Naive B cell (primary cell): ENCODE data around the gene CLIC4. TPM values are rescaled to one million over a fixed set of nuclear protein-coding genes. Genes with fewer than 3 reads are reported as not detected.
"Not testable (repeated sequence)": the region's sequence is repeated elsewhere in the genome, so short reads cannot be mapped to it uniquely, and the experiment has no call there.

Experiments used
- ATAC-seq, 2 donors: fragments of 150-1000 bp; cut with Tn5 transposase; 2 replicates each; pipeline ENCODE4 v1.10.0; 2021; ENCODE audit warnings: low read depth in 2 of 2, mild to moderate bottlenecking in 2 of 2, moderate library complexity in 2 of 2
- DNase-seq: peaks from one replicate; pipeline ENCODE4 v3.0.0; 2022
- H3K27ac Mint-ChIP-seq, 6 donors: one replicate each; pipeline ENCODE4 v1.8.0; 2020 to 2022; ENCODE audit warnings: mild to moderate bottlenecking in 6 of 6, mixed read lengths in 6 of 6, moderate library complexity in 5 of 6, inconsistent platforms in 2 of 6
- H3K27me3 Mint-ChIP-seq, 3 donors: one replicate each; pipeline ENCODE4 v1.8.0; 2021 to 2022; ENCODE audit warnings: mixed read lengths in 3 of 3, mild to moderate bottlenecking in 1 of 3
- H3K36me3 Mint-ChIP-seq, 2 donors: one replicate each; pipeline ENCODE4 v1.8.0; 2020 to 2022; ENCODE audit warnings: mixed read lengths in 2 of 2, inconsistent platforms in 1 of 2, mild to moderate bottlenecking in 1 of 2
- H3K4me1 Mint-ChIP-seq, 3 donors: one replicate each; pipeline ENCODE4 v1.8.0; 2020 to 2022; ENCODE audit warnings: mixed read lengths in 3 of 3, inconsistent platforms in 1 of 3, mild to moderate bottlenecking in 1 of 3, moderate library complexity in 1 of 3
- H3K4me3 Mint-ChIP-seq, 8 donors: one replicate each; pipeline ENCODE4 v1.8.0; 2020 to 2022; ENCODE audit warnings: mild to moderate bottlenecking in 8 of 8, mixed read lengths in 8 of 8, moderate library complexity in 8 of 8, inconsistent platforms in 2 of 8
- H3K9me3 Mint-ChIP-seq, 7 donors: one replicate each; pipeline ENCODE4 v1.8.0; 2020 to 2022; ENCODE audit warnings: mixed read lengths in 7 of 7, mild to moderate bottlenecking in 5 of 7, inconsistent platforms in 2 of 7, moderate library complexity in 1 of 7
- polyA plus RNA-seq, 6 donors: library from polyadenylated mRNA; unstranded; fragments of 300-500 nt; fragmentation: Illumina TruSeq; gene quantifications; one replicate each; pipeline ENCODE4 v1.2.3, GENCODE V29; 2021; ENCODE audit warnings: low read depth in 6 of 6

Gene CLIC4
- polyA plus RNA-seq, 6 donors from 2014 or later: 76.7 to 108 (median 92.1) TPM

DNA sequence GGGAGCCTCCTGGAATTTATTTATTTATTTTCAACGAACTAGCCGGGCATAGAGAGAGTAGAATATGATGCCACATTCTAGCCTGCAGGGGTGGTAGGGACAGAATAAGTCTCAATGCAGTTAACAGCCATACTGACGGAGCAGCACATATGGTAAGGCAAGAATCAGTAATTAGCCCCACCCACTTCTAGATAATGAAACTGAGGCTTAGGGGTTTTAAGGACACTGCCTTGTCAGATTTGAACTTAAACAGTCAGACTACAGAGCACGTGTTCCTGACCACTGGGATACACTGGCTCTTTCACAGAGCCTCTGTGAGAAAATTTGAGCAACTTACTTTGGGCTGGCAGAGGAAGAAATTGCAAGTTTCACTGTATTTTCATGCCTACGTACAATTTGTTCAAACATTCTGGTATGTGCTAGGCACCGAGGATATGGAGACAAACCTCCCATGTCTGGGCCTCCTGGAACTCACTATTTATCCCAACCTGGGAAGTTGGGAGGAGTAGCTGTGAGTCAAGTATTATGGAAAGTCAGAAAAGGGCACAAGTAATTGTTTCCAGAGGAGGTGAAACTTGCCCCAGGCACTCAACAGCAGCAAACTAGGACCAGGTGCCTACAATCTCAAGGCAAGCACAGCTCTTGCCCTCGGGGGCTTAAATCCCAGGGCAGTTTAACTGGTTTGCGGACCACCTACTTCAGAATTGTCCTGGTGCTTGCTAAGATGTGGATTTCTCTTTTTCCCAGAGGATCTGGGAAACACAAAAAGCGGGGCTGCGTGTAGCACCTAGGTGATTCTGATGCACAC is 1.6 kb upstream of the CLIC4 start:
- Mint-ChIP-seq H3K4me1 (peaks cover 42 to 73% (median 58%) of the 10 kb centered on the region in 3 donors), H3K27me3 (no peaks in the 10 kb centered on the region)

DNA sequence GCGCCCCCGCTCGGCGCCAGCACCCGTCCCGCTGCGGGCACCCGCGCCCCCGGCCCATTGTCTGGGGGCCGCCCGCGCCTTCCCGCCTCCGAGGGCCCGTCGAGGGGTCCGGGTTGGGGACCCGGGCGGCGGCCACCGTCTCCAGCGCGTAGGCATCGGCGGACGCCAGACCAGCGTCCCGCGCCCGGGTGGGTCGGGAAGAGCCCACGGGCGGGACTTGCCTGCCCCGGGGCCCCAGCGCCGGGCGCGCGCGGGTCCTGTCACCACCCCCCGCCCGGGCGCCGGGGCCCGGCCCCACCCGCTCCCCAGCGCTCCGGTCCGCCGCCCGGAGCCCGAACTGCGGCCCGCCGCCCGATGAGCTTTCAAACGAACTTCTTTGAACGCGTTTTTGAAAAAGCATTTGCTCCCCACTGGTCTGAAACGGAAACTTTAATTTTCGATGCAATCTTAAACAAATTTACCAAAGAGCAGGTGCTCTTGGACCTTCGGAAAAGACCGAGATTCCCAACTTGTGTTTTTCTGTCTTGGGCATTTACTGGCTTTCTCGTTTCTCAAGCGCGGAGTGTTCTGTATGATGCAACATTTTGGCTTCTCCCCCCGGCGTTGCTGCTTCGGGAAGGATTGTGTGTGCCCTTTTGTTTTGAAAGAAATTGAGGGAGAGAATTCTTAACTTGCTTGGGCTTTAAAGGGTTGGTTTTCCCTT is 615 bp downstream of the CLIC4 start:
- Mint-ChIP-seq H3K27me3 (no peaks in the 10 kb centered on the region), H3K4me3 (peak overlapping the region; percentile 82 to 98 (median 95)), H3K27ac (peak overlapping the region; percentile 31 to 100 (median 98)), H3K4me1 (peaks cover 52 to 85% (median 79%) of the 10 kb centered on the region in 3 donors), H3K9me3 (no peaks in the 10 kb centered on the region), H3K36me3 (no peaks in the 10 kb centered on the region)
- DNase-seq (peak; percentile 39), ATAC-seq (no peak)

More for the DNA sequence above, 1.6 kb upstream of the CLIC4 start:
- ATAC-seq: no peak
- Mint-ChIP-seq H3K4me3 (peak overlapping the region; percentile 65 to 82 (median 75)), H3K9me3 (no peaks in the 10 kb centered on the region), H3K27ac (peak overlapping the region; percentile 80 to 96 (median 90)), H3K36me3 (no peaks in the 10 kb centered on the region)
- DNase-seq: no peak

- H3K9me3 Mint-ChIP-seq: no peaks in the 10 kb centered on the region
- peak overlapping the region; percentile 82 to 98 (median 95) for H3K4me3 Mint-ChIP-seq
- H3K27me3 Mint-ChIP-seq: no peaks in the 10 kb centered on the region
- peaks cover 42 to 85% (median 79%) of the 10 kb centered on the region in 3 donors for H3K4me1 Mint-ChIP-seq
- no peaks in the 10 kb centered on the region for H3K36me3 Mint-ChIP-seq
- DNase-seq: peak; percentile 72
- ATAC-seq: peak; percentile 44 to 45
- peak overlapping the region; percentile 98 to 100 (median 100) for H3K27ac Mint-ChIP-seq
These were observed 3.2 kb downstream of the CLIC4 start for GRCh38 chr1:24748191-24749121.

DNA sequence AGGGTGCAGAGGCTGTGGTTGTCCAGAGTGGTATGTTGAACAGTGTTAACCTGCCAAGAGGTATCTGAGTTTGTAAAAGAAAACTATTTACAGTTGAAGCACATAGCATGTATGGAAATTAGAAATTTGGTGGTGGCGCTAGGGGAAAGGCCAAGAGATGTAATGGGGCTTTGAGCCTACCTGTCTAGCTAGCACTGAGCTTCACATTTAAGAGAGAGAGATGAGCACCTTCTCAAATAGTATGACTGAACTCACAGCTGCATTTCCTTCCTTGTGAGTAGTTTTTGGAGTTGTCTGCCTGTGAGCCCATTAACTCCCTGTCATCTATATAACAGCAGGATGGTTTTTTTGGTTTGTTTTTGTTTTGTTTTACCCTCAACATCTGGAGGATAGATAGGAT is 4.0 kb downstream of the CLIC4 start:
- peak overlapping the region; percentile 49 to 98 (median 94) for H3K4me3 Mint-ChIP-seq
- no peaks in the 10 kb centered on the region for H3K9me3 Mint-ChIP-seq
- H3K27me3 Mint-ChIP-seq: no peaks in the 10 kb centered on the region
- ATAC-seq (peak in 1 of 2 donors; percentile 1), DNase-seq (peak; percentile 39)
- peaks cover 0 to 4% of the 10 kb centered on the region in 2 donors for H3K36me3 Mint-ChIP-seq
- H3K27ac Mint-ChIP-seq: peak overlapping the region; percentile 98 to 100 (median 100)
- H3K4me1 Mint-ChIP-seq: peaks cover 41 to 81% (median 78%) of the 10 kb centered on the region in 3 donors

- ATAC-seq (no peak), DNase-seq (no peak)
- Mint-ChIP-seq H3K9me3 (no peaks in the 10 kb centered on the region), H3K36me3 (peaks cover 0 to 5% of the 10 kb centered on the region in 2 donors), H3K4me3 (peak overlapping the region in 2 of 8 donors; percentile 82 to 98), H3K27me3 (no peaks in the 10 kb centered on the region), H3K4me1 (peaks cover 43 to 83% (median 78%) of the 10 kb centered on the region in 3 donors), H3K27ac (peak overlapping the region in 4 of 6 donors; percentile 82 to 100 (median 98))
These were observed 4.6 kb downstream of the CLIC4 start for GRCh38 chr1:24749886-24750285.

DNA sequence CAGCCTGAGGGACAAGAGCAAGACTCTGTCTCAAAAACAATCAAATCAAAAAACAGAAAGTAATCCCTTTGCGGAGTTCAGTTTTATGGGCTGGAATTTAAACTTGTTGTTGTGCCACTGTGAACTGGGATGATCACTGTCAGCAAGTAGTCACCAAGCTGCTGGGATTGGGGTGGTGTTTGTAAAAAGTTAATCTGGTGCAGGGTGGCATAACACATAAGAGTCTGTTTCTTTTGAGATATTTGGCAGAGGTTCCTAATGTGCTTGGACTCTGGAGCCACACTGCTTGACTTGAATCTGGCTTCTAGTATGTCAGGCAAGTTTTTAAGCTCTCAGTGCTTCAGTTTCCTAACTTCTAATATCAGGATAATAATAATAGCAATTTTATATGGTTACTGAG is 6.6 kb downstream of the CLIC4 start:
- Mint-ChIP-seq H3K4me3 (peak overlapping the region in 2 of 8 donors; percentile 15 to 33), H3K27me3 (no peaks in the 10 kb centered on the region), H3K4me1 (peaks cover 40 to 90% (median 80%) of the 10 kb centered on the region in 3 donors), H3K27ac (peak overlapping the region in 4 of 6 donors; percentile 39 to 98 (median 58)), H3K36me3 (peaks cover 0 to 10% of the 10 kb centered on the region in 2 donors), H3K9me3 (no peaks in the 10 kb centered on the region)
- ATAC-seq (no peak), DNase-seq (no peak)

- Mint-ChIP-seq H3K27me3 (no peaks in the 10 kb centered on the region), H3K4me1 (peaks cover 35 to 90% (median 77%) of the 10 kb centered on the region in 3 donors), H3K4me3 (peak overlapping the region in 2 of 8 donors; percentile 18 to 44), H3K36me3 (peaks cover 0 to 10% of the 10 kb centered on the region in 2 donors), H3K9me3 (no peaks in the 10 kb centered on the region), H3K27ac (peak overlapping the region in 3 of 6 donors; percentile 39 to 98 (median 63))
- DNase-seq: no peak
- ATAC-seq: no peak
These were observed 7.1 kb downstream of the CLIC4 start for GRCh38 chr1:24752305-24752704.

DNA sequence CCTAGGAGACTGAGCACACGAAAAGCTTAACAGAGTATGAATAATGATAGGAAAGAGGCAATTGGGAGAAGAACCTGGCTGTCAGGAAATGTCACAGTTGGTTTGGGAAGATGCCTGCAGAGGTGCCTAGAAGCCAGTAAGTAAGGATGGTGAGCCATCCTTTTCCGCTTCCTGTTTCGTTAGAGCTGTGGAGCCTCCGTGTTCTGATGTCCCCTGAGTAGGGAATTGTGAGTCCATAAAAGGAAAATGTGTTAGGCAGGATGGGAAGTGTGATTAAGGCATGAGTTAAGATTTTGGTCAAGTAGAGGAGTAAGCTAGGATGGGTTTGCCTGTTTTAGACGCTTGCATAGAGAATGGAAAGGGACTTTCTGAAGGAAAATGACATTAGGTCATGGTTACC is 9.0 kb downstream of the CLIC4 start:
- Mint-ChIP-seq H3K27ac (peak overlapping the region in 4 of 6 donors; percentile 14 to 66 (median 40)), H3K27me3 (no peaks in the 10 kb centered on the region), H3K36me3 (peaks cover 0 to 10% of the 10 kb centered on the region in 2 donors), H3K9me3 (no peaks in the 10 kb centered on the region), H3K4me3 (peak overlapping the region in 2 of 8 donors; percentile 5 to 32), H3K4me1 (peaks cover 26 to 85% (median 71%) of the 10 kb centered on the region in 3 donors)
- DNase-seq (no peak), ATAC-seq (no peak)

DNA sequence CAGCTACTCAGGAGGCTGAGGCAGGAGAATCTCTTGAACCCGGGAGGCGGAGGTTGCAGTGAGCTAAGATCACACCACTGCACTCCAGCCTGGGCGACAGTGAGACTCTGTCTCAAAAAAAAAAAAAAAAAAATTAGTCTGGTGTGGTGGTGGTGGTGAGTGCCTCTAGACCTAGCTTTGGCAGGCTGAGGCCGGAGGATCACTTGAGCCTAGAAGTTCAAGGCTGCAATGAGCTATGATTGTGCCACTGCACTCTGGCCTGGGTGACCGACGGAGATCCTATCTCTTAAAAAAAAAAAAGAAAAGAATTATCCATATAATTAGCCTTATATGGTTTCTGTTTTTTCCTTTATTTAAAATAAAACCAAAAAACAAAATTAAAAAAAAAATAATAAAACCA is 10.1 kb downstream of the CLIC4 start:
- H3K27me3 Mint-ChIP-seq, H3K36me3 Mint-ChIP-seq, DNase-seq, H3K9me3 Mint-ChIP-seq, ATAC-seq, H3K4me3 Mint-ChIP-seq: not testable (repeated sequence)
- Mint-ChIP-seq H3K4me1 (peaks cover 24 to 74% (median 62%) of the 10 kb centered on the region in 3 donors), H3K27ac (peak overlapping the region in 2 of 6 donors; percentile 75 to 92)

- peak overlapping the region in 1 of 8 donors; percentile 23 for H3K4me3 Mint-ChIP-seq
- ATAC-seq (no peak), DNase-seq (no peak)
- peaks cover 0 to 10% of the 10 kb centered on the region in 2 donors for H3K36me3 Mint-ChIP-seq
- no peaks in the 10 kb centered on the region for H3K9me3 Mint-ChIP-seq
- peak overlapping the region in 1 of 6 donors; percentile 18 for H3K27ac Mint-ChIP-seq
- H3K27me3 Mint-ChIP-seq: no peaks in the 10 kb centered on the region
- H3K4me1 Mint-ChIP-seq: peaks cover 19 to 64% (median 51%) of the 10 kb centered on the region in 3 donors
These were observed 11.1 kb downstream of the CLIC4 start for GRCh38 chr1:24756395-24756794.

DNA sequence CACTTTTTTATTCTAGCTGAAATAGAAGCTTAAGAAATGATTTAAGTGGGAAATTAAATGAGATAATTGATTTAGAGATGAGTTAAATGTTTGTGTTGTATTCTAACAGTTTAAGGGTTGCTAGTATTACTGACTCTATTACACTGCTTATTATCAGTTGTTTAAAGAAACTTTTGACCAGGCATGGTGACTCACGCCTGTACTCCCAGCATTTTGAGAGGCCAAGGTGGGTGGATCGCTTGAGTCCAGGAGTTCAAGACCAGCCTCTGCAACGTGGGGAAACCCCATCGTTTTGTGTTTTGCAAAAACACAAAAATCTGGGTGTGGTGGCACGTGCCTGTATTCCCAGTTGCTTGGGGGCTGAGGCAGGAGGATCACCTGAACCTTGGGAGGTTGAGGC is 14.2 kb downstream of the CLIC4 start:
- Mint-ChIP-seq H3K27ac (no peak overlapping the region), H3K4me1 (peaks cover 3 to 37% (median 22%) of the 10 kb centered on the region in 3 donors), H3K9me3 (no peaks in the 10 kb centered on the region), H3K27me3 (no peaks in the 10 kb centered on the region), H3K4me3 (peak overlapping the region in 1 of 8 donors; percentile 32), H3K36me3 (peaks cover 0 to 5% of the 10 kb centered on the region in 2 donors)
- no peak for DNase-seq
- no peak for ATAC-seq

DNA sequence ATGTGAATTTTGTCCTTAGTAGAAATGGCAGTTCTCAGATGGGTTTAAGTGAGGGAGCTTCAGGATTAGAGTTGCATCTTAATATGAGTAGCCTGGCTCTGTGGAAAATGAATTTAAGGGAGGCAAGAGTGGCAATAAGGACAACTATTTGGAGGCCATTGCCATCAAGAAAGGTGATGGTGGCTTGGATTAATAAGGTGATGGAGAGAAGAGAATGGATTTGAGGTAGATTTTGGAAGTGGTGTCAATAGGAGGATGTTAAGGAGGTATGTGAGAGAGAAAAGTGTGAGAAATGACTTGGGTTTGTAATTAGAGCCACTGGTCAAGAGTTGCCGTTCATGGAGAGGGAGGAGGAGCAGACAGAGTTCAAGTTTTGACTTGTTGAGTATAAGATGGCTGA is 16.3 kb downstream of the CLIC4 start:
- H3K4me1 Mint-ChIP-seq: peaks cover 11 to 40% (median 24%) of the 10 kb centered on the region in 3 donors
- ATAC-seq (no peak), DNase-seq (no peak)
- H3K27me3 Mint-ChIP-seq: no peaks in the 10 kb centered on the region
- H3K9me3 Mint-ChIP-seq: no peaks in the 10 kb centered on the region
- no peak overlapping the region for H3K4me3 Mint-ChIP-seq
- H3K27ac Mint-ChIP-seq: no peak overlapping the region
- H3K36me3 Mint-ChIP-seq: peaks cover 0 to under 1% of the 10 kb centered on the region in 2 donors
